Ramos (cell line): ENCODE results near the gene CACNA2D3.

Experiments used
- in situ Hi-C: fragments of 300-500 bp; cut with MboI; formaldehyde crosslinking; loops from one replicate; pipeline ENCODE4 v1.14.3; 2022; ENCODE audit warnings: low sequenced_read_pairs; ENCODE audit not compliant: unreplicated experiment

The CACNA2D3 gene

DNA sequence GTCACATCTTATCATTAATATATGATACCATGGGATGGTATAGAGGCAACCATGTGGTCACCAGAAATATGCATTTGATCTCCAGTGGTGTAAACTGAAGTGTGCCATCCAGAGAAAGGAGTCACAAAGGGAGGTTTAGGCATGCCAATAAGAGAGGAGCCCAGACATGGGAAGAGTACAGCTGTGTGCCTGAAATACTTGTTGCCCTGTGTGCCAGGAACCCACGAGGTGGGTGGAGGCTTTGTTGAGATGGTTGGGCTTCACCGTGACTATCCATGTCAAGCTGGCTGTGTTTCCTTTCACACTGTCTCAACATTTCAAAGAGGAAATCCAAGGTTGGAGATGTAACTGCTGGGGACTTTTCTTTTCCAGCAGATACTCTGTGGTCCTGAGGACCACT is 43.5 kb downstream of the CACNA2D3 start:
- in situ Hi-C loops = no loop called here

DNA sequence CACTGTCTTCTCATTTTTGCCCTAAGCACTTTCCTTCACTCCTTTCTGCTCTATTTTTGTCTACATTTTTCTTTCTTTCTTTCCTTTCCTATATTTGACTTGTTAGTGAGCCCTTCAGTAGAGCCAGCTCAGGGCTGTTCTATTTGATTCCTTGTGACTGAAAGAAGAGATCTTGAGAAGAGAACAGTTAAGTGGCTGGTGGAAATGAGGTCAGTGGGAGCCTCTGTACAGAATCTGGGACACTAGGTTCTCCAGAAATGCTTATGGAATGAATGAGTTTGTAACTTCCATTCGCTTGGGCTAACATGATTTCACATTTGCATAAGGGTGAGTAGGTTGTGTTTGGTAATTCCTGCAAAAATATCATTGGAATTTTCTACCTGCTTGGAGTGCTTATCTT is 45.6 kb downstream of the CACNA2D3 start:
- in situ Hi-C loops = no loop called here

DNA sequence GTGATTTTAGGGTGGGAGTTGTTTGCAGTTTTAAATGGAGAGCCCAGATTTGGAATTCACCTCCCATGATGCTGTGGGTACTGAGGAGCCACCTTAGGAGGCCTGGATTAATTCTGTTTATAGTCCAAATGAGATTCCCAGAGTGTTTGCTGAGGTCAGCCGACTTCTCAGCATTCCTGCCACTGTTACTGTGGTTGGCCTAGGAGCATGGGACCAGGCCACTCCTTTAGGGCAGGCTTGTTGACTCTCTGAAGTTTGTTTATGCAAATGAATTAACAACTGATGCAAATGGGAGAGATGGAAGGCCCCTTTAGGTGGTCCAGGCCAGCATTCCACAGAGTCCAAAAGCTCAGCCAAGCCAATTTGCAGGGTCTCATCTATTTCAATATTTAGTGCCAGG is 46.1 kb downstream of the CACNA2D3 start:
- in situ Hi-C loops = no loop called here

DNA sequence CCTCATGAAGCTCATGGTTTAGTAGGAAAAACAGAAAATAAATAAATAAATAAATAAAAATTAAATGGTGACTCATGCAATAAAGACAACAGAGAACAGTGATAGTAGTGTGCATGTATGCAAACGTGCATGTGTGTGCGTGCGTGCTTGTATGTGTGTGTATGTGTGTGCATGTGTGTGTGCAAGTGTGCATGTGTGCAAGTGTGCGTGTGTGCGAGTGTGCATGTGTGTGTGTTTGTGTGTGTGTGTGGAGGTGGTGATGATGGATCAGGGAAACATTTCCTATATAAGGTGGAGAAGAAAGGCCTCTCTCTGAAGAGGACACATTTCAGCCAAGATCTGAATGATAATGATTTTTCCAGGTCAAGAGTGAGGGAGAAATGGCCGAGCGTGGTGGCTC is 47.2 kb downstream of the CACNA2D3 start:
- in situ Hi-C loops = no loop called here

DNA sequence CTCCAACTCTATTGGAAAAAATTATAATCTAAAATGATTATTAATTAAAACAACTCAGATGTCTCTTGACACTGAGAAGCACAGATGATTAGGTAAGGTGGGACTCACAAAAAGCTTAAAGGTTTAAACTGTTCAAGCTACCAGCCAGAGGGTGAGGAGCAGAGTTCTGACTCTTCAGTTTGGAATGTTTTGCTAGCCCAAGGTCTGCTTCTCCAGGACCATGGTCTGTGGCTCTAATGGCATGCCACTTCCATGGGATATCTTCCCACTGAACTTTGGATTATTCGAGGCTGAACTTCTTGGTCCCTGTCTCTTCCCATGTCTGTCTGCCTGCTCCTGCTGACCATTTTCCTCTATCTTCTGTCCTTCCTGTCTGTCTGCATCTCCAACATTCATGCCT is 49.2 kb downstream of the CACNA2D3 start:
- in situ Hi-C loops = no loop called here

DNA sequence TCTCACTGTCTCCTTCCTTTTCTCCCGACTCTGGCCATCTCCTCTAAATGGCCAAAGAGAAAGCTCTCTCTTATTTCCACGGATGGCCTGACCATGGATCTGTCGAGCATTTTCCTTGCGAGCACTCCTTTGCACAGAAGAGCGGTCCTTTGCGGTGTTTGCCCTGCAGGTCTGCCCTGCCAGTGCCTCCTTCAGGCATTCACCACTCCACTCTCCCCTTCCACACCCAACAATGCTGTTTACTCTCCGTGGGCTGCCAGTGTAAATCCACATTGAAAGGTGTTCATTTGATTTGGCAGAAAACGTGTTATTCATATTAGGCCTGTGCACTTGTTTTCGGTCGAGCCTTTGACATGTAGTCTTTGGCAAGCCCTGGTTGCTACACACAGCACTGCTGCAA is 49.6 kb downstream of the CACNA2D3 start:
- in situ Hi-C loops = no loop called here

DNA sequence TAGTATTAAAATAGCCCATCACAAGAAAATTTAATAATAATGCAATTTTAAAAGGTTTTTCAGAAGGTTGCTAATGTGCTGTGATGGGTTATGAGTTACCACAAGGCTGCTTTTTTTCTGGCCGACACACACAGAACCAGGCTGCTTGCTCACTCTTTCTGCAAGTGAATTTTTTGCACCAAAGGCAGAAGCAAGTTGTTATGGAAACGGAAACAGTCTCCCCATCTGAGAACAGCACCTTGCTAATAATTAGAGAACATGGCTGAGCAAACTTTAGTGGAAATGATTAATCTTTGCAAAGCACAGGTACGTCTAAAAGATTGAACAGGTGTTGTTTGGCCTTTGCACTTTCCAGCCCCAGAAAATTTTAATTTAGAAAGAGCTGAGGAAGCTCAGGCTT is 51.0 kb downstream of the CACNA2D3 start:
- in situ Hi-C loops = no loop called here

DNA sequence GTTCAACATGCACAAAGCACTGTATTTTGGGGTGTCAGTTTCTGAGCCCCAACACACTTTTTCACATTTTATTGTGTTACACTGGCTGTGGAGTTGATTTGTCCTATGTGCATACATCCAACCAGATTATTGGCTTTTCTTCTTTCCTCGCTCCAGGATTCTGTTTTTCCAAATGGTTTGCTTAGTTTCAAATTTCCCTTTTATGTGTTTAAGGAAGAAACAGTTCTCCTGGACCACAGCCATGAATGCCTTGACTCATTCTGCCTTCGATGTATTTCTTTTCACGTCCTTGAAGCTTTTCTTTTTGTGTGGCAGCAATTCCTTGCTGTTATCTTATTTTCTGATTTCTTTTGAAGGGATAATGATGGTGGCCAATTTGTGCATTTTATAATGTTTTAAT is 53.8 kb downstream of the CACNA2D3 start:
- in situ Hi-C loops = no loop called here

DNA sequence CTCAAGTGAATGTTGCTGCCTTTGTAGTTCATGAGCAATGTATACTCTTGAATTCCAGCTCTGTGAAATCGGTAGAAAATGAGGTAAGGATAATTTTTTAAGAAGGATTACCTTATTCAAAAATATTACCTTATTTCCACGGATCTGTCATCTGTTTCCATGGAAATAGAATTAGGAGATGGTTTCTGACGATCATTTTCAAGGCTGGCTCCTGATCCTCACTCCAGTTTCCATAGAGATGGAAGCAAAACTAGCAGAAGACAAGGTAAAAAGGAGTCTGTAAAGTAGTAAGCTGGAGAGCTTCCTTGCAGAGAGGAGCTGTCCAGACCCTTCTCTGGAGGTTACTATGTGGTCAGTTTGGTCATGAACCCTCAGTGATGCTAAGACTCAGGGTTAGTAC is 55.5 kb downstream of the CACNA2D3 start:
- in situ Hi-C loops = no loop called here

DNA sequence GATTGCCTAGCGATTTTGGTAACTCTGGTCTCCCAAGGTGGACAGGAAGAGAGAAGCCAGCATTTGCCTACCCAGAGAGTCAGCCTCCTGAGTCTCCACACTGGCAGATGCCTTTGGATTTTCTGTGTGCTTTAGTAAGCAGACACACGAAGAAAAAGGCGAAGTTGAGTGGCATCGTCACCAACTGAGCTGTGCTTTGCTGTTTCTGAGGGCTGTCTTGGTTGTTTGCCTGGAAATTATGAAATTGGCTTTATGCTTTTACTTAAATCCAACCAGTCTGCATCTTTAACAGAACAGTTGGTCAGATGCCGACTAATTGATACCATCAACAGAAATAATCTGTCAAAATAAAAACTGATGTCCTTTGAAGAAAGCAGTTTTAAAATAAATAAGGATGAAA is 56.0 kb downstream of the CACNA2D3 start:
- in situ Hi-C loops = no loop called here

DNA sequence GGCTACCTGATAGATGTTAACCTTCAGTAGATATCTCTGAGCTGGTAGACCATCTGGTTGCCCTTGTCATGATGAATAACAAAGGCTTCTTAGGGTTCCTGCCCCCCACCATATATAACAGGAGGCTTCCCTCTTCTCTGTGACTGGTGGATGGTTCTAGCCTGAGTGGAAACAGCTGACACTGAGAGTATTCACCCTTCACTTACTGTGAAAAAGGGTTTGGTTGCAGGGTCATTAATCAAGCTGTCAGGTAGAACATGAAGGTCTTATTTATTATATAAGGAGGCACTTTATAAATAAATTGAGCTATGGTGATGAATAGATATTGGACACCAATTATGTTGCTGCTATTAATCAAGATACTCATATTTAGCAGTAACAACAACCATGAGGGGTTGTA is 58.6 kb downstream of the CACNA2D3 start:
- in situ Hi-C loops = no loop called here

DNA sequence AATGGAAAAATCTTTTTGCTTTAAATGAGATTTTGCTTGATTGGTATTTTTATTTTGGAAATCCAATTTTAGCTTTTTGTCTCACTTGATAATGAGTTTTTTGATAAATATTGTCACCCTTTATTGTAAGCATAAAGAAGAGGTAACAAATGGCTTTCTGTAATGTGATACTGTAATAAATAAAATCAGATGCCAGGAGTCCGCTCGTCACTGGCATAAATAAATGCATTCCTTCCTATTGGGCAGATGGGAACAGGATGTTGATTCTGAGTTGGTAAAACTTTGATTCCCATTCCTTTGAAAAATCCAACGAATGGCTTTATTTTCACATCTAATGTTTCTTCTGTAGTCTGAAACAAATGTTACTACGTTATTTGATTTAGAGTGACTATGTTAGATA is 59.9 kb downstream of the CACNA2D3 start:
- in situ Hi-C loops = no loop called here

DNA sequence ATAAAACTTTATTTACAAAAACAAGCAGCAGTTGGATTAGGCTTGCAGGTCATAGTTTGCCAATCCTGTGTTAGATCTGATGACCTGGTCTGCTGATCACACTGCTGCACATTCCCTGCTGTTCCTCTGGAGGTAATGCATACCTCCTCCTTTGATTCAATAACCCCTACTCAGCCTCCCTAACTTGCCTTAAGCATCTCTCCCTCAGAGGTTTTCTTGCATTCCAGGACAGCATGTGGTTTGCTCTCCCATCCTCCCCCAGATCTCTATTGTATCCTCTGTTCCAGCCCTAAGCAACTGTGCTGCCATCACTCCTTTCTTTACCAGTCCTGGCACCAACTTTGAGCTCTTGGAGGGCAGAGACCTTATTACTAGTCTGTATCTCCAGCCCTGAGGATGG is 63.4 kb downstream of the CACNA2D3 start:
- in situ Hi-C loops = no loop called here

DNA sequence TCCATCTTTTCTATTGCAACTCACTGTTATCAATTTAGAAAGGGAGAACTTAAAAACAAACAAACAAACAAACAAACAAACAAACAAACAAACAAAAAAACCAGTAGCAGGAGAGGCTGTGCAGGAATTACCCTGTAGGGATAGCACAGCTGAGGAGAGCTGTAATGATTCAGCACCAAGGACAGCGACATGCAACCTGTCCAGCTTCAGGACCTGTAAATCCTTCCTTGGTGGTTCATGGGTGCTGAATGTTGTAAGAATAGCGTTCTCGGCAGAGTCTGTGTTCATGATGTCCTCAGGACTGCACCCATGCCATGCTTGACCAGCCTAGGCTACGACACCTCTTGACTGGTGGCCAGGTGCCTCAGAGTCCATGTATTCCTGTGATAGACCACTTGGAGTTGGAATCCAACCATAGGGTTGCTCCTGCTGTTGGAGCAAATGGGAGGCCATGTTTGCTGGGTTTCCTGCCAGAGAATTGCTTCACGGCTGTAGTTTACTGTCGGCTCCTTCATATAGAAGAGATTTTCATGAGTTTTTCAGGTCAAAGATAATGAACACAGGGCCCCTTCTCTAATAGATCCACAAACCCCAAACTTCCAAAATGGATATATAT is 65.9 kb downstream of the CACNA2D3 start:
- in situ Hi-C loops = no loop called here

DNA sequence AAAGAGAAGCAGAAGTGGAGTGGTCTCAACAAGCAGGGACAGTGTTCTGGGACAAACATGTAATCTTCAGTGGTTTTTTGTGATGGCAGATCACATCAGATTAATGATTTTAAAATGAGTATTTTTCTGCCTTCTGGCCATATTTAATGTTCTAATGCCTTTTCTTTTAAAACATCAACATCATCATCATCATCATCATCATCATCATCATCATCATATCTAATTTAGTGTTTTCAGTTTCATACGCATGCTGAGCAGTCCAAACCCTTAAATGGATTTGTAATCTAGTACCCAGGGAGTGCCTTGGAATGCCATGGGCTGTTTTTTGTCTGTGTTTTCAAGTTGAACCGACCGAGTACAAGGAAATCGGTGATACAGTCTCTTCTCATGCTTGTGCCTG is 68.9 kb downstream of the CACNA2D3 start:
- in situ Hi-C loops = no loop called here

DNA sequence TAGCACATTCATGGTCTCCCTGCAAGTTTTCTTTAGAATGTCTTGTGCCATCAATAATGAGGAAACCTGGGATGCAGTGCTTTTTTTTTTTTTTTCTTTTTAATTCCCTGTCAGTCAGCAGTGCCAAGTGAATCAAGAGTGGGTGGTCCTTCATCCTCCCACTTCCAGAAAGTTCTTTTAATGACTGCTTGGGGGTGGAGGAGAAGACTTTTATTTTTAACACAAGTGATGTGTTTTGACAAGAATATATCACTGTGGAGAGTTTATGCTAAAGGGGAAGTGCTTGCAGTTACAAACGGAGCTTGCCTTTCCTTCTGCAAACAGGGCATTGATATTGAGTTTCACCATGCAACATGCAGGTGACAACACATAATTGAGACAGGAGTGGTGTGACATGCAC is 69.7 kb downstream of the CACNA2D3 start:
- in situ Hi-C loops = no loop called here

DNA sequence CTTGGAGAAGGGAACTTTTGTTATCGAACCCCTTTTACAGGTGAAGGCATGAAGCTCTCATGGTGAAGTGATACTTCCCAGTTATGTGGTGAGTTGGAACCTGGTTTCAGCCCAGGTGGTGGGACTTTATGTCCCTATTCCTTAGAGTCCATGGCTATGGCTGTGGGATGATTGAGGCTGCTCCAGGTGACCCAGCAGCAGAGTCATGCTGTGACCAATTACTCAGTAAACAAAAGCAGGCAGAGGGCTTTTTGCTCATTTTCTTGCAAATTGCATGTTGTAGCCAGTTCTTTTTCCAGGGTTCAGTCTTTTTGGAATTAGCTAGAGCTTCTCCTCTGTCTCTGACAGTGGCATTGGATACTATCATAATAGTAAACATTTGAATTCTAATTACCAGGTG is 70.7 kb downstream of the CACNA2D3 start:
- in situ Hi-C loops = no loop called here

DNA sequence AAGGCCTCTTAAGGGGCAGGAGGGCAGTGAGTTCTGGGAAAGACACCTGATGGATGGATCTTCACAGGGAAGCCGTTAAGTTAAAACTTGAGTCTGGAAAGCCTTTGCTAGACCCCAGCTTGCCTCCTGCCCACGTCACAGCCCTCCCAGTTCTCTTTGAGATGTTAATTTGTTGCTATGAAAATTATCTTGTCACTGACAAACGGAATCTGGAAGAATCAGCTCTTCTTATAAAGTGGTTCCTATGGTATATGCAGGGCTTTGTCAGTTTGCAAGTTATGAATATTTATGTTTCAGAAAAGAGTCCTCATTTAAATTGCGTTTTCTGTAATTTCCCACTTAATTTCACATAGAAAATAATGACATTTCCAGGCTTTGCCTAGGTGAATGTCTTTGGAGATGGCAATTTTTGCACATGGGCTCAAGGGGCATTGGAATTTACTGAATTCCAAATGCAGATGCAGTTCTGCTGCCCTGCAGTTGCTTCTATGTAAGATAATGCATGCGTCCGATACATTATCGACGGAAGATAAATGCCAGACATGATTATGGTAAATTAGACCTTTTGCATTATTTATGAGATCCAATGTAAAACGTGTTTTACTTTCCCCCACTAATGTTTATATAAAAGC is 74.1 kb downstream of the CACNA2D3 start:
- in situ Hi-C loops = no loop called here

DNA sequence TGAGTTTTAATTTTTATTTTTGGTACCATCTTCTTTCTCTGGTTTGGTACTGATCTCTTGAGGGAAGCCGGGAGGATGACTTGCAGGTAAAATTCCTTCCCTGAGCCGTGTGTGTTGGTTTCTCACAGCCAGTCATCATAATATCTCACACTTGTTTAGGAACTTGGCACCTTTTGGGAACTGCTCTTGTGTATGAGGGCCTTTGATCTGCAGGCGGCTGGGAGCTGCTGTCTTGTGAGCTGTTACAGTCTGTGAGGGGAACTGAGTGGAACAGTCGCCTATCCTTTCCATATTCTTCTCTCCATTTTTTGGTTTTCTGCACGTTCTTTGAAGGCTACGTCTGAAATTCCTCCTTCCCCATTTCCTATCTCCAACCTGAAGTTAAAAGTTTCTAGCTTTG is 75.2 kb downstream of the CACNA2D3 start:
- in situ Hi-C loops = no loop called here

DNA sequence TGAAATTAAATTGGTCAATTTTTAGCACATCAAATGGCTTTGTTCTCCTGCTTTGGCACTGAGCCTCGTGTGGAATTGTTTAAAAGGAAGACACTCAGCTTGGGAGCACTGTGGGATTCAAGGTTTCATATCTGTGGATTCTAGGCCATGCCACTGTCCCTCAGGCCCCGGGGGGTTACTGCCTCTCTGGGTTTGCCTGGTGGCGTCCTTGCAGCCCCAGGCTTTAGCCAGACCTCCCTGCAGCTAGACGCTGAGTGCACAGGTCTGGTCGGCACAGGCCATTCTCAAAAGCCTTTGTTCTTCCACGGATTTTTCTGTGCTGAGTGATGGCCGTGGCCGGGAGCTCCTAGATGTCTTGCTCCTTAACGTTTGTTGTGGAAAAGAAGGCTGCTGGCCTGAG is 76.2 kb downstream of the CACNA2D3 start:
- in situ Hi-C loops = no loop called here

DNA sequence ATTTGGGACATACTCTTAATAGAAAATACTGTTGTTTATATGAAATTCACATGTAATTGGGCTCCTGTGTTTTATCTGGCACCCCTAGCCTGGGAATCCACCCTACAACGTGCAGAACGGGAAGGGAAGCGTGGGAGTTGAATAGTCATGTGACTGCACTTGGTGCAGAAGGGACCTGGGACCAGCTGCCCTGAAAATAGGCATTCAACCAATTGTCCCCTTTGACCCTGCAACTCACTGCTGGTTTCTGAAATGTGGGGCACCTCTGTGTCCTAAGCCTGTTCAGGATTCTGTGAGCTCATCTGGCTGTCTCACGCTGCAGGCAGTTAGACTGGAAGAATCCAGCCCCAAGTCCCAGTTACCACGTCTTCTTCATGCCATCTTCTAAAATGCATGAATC is 79.7 kb downstream of the CACNA2D3 start:
- in situ Hi-C loops = no loop called here

DNA sequence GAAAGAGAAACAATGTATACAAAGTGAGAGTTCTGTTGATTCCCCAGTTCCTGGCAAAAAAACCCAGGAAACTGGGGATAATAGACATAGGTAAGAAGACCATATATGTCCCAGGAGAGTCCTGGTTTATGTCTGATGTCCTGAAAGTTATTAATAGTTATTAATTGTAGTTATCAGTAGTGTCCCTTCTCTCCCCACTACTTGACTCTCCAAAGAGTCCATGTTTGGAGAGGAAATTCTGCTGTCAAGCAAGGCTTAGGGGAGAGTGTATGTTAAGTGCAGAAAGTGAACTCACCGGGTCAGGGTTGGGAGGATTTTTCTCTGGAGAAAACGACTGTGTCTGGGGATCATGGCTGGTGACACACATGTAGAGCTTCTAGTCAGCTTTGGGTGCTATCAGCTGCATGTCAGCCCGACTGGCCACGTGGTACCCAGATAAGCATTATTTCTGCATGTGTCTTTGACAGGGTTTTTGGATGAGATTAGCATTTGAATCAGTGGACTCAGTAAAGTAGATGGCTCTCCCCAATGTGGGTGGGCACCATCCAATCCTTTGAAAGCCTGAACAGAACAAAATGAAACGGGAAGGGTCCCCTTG is 80.4 kb downstream of the CACNA2D3 start:
- in situ Hi-C loops = no loop called here
